GM19099 (cell line): ENCODE results near the gene CCDC38.

Experiments
- POLR2A ChIP-seq: IDR thresholded peaks from 3 replicates; pipeline ENCODE4 v1.6.1; 2011; ENCODE audit warnings: low read depth; ENCODE audit not compliant: insufficient read length; ENCODE audit errors: extremely low read depth

CCDC38 gene

DNA sequence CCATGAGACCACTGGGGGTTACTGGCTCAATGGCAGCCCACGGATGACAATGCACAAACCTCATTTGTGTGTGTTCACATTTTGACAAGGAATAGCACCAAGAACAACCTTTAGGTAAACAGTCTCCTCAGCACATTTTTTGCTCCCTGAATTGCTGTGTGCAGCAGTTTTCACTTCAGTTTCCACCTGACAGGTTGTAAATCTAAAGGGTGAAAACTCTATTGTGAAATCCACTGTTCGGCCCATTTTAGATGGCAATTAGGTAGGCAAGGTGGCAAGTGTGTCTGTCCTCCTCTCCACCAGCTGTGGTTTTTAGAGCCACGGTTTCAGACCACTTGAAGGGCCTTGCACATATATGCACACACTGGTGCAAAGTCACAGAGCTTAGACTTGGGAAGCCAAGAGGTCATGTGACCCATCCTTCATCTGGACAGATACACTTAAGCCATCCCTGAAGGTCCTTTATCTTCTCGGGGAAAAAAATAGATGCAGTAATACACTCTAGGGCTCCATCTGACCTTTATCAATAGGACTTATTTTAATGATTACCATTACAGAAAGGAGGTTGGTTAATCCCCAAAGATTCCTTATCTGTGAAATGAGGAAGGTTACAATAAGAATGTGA lies 30.5 kb upstream of the CCDC38 start:
- no peak for TF ChIP-seq POLR2A

DNA sequence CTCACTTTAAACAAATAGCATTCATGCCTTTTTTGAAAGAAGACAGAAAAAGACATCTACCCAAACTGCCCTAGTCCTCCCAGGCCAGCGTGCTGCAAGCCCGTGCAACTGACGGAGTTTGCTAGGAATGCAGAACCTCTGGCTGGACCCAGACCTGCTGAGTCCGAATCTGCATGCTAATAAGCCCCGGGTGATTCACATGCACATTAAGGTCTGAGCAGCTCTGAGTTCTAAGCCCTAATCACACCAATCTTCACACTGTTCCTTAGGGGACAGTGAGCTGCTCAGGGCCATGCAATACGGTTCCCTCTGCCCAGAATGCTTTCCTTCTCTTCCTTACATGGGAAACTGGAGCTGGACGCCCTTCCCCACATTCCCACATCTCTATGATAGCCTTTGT lies 28.5 kb upstream of the CCDC38 start:
- no peak for TF ChIP-seq POLR2A

DNA sequence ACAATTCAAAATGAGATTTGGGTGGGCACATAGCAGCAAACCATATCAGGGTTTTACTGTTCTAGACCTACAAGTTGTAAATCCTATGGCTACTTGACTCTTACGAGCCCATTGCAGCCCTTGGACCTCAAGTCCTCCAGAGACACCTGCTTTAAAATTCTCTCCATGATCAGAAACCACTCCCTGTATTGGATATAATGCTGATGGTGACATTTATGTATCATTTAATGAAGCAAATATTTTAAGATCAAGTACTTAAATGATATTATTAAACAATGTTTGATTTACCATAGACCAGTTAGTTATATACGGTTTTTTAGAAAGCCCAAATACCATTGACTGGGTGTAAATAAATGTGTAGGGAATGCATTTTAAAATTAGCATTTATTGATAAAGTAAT lies 24.9 kb upstream of the CCDC38 start:
- TF ChIP-seq POLR2A: no peak

DNA sequence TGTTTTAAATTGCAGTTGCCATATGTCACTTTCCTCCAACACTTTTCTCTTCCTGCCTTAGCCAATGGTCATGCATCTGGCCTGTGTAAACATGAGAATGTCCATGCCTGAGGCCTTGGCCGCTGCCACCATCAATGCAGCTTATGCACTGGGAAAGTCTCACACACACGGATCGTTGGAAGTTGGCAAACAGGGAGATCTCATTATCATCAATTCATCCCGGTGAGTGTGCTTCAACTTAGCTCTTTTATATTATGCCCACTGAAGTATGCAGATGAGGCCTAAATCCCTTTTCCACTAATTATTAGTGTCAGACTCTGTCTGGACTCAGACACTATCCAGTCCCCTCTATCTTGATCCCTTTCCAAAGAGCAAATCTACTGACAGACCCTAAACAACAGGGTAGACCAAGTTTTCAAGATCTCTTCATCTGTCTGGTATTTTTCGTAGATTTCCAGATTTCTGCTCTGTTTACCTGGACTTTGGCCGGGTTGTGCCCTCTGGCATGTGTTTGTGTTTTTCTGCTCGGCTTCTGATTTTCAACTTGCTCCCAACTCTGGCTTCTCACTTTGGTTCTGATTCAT lies 24.0 kb upstream of the CCDC38 start:
- no peak for TF ChIP-seq POLR2A

DNA sequence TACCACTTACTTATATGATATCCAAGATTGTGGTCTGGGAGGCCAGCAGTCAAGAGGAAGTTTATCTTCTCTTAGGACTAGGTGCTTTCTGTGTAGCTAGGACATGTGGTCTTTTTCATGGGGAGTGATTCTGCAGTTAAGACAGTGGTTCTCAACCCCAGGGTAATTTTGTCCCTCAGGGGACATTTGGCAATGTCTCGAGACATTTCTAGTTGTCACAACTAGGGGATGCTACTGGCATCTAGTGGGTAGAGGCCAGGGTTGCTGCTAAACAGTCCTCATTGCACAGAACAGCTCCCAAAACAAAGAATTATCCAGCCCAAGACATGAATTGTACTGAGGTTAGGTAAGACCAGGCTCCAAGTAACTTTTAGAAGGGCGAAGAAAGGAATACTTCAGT lies 20.7 kb upstream of the CCDC38 start:
- TF ChIP-seq POLR2A: no peak

DNA sequence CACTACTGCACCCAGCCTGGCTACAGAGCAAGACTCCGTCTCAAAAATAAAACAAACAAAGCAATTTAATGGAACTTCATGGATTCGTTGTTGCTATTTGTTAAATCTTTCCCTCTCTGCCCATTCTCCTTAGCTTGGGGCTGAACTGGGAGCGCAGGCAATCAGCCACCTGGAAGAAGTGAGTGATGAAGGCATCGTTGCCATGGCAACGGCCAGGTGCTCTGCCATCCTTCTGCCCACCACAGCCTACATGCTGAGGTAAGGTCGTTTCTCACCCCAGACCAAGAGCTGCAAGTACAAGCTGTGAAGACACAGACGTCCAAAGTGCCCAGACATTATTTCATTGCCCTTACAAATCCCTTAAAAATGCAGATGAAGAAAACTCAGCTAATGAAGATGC lies 19.8 kb upstream of the CCDC38 start:
- TF ChIP-seq POLR2A: no peak

DNA sequence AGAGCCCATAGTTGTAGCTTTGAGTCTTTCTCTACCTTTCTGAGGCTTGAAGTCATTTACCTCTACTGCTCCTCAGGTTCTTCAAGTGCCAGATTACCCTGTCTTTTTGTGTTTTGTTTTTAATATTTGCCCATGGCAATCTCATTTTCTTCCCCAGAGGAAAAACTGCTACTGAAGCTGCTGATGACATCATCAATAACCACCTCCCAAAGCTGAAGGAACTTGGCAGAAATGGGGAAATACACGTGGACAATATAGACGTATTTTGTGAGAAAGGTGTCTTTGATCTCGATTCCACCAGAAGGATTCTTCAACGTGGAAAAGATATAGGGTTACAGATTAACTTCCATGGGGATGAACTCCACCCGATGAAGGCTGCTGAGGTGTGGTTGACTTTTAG lies 17.8 kb upstream of the CCDC38 start:
- no peak for TF ChIP-seq POLR2A

DNA sequence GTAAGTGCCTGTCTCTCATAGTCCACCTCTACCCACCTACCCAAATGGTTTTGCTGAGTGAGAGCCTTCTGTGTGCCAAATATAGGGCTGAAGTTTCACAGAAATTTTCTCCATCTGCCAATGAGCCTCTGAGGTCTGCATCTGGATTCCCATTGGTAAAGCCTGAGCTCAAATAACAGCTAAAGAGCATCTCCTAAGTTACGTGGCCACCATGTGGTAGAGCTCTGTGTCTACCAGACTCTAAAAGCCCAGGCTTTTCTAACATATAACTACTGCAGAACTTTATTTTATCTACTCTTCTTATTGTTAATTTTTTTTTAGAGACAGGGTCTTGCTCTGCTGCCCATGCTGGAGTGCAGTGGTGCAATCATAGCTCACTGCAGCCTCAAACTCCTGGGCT lies 16.7 kb upstream of the CCDC38 start:
- TF ChIP-seq POLR2A: no peak

DNA sequence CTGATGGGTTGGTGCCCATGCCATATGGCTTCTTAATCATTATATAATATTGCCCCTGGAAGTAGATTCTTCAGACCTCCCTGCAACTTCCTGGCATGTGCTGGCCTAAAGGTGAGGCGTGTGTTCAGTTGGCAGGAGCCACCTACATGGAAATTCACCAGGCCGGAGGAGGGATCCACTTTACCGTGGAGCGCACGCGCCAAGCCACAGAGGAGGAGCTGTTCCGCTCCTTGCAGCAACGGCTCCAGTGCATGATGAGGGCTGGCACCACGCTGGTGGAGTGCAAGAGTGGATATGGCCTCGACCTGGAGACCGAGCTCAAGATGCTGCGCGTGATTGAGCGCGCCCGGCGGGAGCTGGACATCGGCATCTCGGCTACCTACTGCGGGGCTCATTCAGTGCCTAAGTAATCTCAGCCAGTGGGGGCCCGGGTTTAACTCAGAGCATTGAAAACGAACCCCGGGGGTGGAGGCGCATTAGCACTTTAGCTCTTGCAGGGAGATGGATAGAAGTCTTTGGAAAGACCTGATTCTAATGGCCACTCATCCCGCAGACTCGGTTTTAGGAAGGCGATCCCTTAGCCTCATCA lies 14.2 kb upstream of the CCDC38 start:
- TF ChIP-seq POLR2A: no peak

DNA sequence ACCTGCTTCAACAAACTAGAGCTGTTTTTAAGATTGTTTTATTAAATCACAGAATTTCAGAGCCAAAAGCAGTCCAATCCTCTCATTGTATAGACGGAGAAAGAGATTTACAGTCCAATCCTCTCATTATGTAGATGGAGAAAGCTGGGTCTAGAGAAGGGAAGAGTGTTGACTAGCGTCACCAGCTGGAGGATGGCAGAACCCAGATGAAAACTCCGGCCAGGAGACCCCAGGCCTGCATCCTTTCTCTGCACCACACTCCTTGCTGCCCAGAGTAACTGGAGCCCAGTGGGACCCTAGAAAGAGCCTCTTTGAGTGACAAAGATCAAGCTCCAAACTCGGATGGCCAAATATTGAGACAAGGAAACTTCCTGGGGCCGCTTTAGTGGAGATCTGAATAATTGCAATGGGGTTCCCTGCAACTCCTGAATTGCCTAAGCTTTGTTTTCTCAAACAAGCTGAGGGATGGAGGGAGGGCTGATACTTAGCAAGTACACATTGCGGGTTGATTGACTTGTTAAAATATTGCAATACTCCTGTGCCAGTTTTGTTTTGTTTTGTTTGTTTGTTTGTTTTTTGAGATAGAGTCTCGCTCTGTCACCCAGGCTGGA lies 13.2 kb upstream of the CCDC38 start:
- no peak for TF ChIP-seq POLR2A

DNA sequence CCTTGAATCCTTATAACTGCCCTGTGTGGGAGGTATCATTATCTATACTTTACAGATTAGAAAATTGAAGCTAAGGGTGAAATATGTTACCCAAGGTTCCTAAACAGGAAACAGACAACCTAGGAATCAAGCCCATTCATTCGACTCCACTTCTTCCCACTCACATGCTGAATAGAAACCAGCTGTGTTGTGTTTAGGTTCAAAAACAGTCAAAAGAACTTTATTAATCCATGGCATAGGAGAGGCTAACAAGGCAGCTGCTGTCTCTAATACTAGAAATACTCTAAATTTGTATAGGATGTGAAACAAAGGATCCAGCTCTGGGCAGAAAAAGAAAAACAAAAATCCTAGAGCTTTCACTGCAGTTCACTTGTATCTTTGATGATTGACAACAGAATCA lies 10.6 kb upstream of the CCDC38 start:
- no peak for TF ChIP-seq POLR2A

DNA sequence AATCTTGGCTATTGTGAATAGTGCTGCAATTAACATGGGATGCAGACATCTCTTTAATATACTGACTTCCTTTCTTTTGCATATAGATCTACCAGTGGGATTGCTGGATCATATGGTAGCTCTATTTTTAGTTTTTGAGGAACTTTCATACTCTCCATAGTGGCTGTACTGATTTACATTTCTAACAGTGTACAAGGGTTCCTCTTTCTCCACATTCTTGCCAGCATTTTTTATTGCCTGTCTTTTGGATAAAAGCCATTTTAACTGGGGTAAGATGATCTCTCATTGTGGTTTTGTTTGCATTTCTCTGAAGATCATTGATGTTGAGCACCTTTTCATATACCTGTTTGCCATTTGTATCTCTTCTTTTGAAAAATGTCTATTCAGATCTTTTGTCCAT lies 9.1 kb upstream of the CCDC38 start:
- TF ChIP-seq POLR2A: no peak

DNA sequence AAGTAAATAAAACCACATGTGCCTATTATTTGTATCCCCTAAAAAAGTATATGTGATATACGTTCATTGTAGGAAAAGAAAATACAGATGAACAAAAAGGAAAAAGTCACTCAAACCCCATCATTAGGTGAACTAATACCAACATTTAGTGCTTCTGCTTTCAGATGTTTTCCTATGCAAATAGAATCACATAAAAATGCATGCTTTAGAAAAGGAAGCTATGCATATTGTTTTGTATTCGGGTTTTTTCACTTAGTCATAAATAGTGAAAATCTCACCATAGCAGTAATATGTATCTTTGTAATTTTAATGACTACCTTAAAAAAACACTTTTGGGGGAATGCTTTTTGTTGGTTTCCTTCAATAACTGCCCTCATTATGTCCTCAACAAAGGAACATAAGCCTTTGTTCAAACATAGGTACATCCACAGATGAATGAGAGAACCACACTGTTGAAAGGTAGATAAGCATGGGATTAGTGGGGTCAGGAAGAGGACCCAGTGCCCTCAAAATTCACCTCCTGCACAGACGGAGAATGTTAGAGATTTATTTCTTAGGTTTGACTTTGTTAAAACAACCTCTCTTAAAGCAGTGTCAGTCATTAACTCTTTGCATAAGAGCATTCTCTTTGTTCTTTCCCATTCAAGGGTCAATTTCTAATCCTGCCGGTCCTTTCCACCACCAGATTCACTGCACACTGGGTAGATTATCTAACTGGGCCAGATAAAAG lies 7.2 kb upstream of the CCDC38 start:
- TF ChIP-seq POLR2A: no peak

DNA sequence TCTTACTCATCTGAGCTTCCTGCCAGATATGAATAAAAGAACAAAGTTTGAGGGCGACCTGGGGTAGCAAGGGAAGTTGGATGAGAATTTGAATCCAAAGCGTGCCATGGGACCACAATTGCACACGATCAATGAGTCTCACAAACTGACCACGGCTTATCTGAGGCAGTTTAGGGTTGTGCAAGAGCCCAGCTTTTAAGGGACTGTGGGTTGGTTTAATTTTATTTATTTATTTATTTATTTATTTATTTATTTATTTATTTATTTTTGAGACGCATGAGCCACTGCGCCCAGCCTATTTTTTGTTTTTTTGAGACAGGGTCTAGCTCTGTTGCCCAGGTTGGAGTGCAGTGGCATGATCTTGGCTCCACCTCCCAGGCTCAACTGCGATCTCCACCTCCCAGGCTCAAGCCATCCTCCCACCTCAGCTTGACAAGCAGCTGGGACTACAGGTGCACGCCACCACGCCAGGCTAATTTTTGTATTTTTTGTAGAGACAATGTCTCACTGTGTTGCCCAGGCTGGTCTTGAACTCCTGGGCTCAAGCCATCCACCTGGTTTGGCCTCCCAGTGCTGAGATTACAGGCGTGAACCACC lies 1.8 kb upstream of the CCDC38 start:
- TF ChIP-seq POLR2A: no peak

DNA sequence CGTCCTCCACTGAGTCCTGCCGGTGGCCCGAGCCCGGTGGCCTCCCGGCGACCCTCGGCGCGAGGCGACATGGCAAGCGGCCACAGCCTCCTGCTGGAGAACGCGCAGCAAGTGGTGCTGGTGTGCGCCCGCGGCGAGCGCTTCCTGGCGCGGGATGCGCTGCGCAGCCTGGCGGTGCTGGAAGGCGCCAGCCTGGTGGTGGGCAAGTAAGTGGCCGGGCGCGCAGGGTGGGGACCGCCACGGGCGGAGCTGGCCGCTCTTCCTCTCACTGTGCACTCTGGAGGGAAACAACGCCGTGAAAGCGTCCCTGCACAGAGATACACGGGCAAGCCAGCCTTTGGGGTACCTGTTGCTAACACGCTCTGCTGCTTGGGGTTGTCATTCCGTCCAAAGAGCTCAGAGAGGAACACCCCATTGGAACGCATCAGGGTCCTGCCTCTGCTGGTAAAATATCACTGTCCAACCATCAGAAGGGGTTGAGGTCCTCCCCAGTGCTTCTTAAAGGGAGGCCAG lies 972 bp upstream of the CCDC38 start, which contains the start of gene AMDHD1:
Gene AMDHD1 (plus strand): TSS at position 2 of the 513 bp plus-strand sequence. CDS start 68 bp downstream, at position 70.
- no peak for TF ChIP-seq POLR2A
